HCEC 1CT (cell line): ENCODE measurements around the gene POLRMT.
"Not testable (repeated sequence)": the region's sequence is repeated elsewhere in the genome, so short reads cannot be mapped to it uniquely, and the experiment has no call there.

Experiments used
- DNase-seq: peaks from one replicate; pipeline ENCODE4 v3.0.0-alpha.2; 2017

POLRMT gene

GRCh38 chr19:590396-590745 lies 43.0 kb downstream of the POLRMT start:
- DNase-seq = no peak

- DNase-seq = no peak
These were observed 43.5 kb downstream of the POLRMT start, which contains the start of gene HCN2 for GRCh38 chr19:589693-590395. Gene HCN2 (plus strand): TSS chr19:589881. CDS start chr19:589946, 65 bp downstream.

GRCh38 chr19:588741-589692 lies 44.3 kb downstream of the POLRMT start:
- no peak for DNase-seq

GRCh38 chr19:588093-588740 lies 45.1 kb downstream of the POLRMT start:
- peak; percentile 54 for DNase-seq

GRCh38 chr19:585551-586110 lies 47.7 kb downstream of the POLRMT start:
- DNase-seq = no peak

- not testable (repeated sequence) for DNase-seq
These were observed 48.2 kb downstream of the POLRMT start for GRCh38 chr19:585146-585545.

- DNase-seq = no peak
These were observed 48.9 kb downstream of the POLRMT start for GRCh38 chr19:584240-585001.

- no peak for DNase-seq
These were observed 49.4 kb downstream of the POLRMT start for GRCh38 chr19:583968-584239.

GRCh38 chr19:583198-583967 lies 50.0 kb downstream of the POLRMT start:
- no peak for DNase-seq

- DNase-seq = no peak
These were observed 50.7 kb downstream of the POLRMT start for GRCh38 chr19:582497-583197.

- no peak for DNase-seq
These were observed 51.8 kb downstream of the POLRMT start for GRCh38 chr19:581399-582111.

GRCh38 chr19:580274-580835 lies 53.0 kb downstream of the POLRMT start:
- no peak for DNase-seq

GRCh38 chr19:579842-580155 lies 53.5 kb downstream of the POLRMT start:
- no peak for DNase-seq

- no peak for DNase-seq
These were observed 54.1 kb downstream of the POLRMT start for GRCh38 chr19:579111-579841.

GRCh38 chr19:577439-578392 lies 55.6 kb downstream of the POLRMT start:
- no peak for DNase-seq

- no peak for DNase-seq
These were observed 56.4 kb downstream of the POLRMT start for GRCh38 chr19:576768-577438.
